AG08395 (cell line): ENCODE measurements around the gene PARD6B.
A peak's percentile ranks its signal among the peaks of the same experiment; 100 is the strongest.
"Not testable (repeated sequence)": the region's sequence is repeated elsewhere in the genome, so short reads cannot be mapped to it uniquely, and the experiment has no call there.

Source experiments
- DNase-seq: peaks from one replicate; pipeline ENCODE4 v3.0.0; 2012; ENCODE audit warnings: mixed read lengths, low spot score

Gene PARD6B

DNA sequence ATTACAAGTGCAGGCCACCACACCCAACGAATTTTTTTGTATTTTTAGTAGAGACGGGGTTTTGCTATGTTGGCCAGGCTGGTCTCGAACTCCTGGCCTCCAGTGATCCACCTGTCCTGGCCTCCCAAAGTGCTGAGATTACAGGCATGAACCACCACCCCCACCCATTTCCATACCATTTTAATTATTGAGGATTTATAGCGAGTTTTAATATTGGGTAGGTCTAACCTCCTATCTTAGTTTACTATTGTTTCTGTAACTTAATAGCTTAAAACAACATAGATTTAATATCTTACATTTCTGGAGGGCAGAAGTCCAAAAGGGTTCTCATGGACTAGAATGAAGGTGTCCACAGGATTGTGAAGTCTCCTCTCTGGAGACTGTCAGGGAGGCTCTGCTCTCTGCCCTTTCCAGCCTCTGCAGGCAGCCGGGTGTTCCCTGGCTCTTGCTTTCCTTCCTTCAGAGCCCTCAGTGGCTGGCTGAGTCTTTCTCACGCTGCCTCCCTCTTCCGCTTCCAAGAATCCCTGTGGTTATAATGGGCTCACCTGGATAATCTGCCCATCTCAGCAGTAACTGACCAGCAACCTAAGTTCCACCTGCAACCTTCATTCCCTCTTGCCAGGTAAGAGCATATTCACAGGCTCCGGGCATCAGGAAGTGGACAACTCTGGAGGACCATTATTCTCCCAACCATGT lies 44.9 kb downstream of the PARD6B start:
- DNase-seq = no peak

GRCh38 chr20:50777373-50777772 lies 46.0 kb downstream of the PARD6B start:
- DNase-seq = no peak

DNA sequence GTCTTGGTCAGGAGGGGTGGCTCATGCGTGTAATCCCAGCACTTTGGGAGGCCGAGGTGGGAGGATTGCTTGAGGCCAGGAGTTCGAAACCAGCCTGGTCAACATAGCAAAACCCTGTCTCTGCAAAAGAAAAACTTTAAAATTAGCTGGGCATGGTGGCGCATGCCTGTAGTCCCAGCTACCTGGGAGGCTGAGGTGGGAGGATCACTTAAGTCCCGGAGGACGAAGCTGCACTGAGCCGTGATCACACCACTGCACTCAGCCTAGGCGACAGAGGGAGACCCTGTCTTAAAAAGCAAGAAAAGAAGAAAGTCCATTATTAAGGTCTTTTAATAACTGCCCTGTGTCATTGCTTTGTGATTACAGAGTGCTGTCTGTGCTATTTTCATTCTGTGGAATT lies 47.6 kb downstream of the PARD6B start:
- DNase-seq = not testable (repeated sequence)

GRCh38 chr20:50783390-50783789 lies 52.0 kb downstream of the PARD6B start:
- DNase-seq = no peak

- DNase-seq = no peak
These were observed 52.5 kb downstream of the PARD6B start for GRCh38 chr20:50783903-50784302.

GRCh38 chr20:50784464-50784863 lies 53.1 kb downstream of the PARD6B start:
- no peak for DNase-seq

GRCh38 chr20:50786703-50787102 lies 55.3 kb downstream of the PARD6B start:
- no peak for DNase-seq

DNA sequence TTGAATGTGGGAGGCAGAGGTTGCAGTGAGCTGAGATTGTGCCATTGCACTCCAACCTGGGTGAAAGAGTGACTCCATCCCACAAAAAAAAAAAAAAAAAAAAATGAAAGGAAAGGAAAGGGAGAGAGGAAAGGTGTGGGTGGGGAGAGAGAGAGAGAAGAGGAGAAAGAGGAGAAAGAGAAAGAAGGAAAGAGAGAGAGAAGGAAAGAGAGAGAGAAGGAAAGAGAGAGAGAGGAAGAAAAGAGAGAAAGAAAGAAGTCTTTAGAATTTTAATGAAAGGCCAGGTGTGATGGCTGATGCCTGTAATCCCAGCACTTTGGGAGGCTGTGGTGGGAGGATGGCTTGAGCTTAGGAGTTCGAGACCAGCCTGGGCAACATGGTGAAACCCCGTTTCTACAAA lies 55.8 kb downstream of the PARD6B start:
- no peak for DNase-seq

DNA sequence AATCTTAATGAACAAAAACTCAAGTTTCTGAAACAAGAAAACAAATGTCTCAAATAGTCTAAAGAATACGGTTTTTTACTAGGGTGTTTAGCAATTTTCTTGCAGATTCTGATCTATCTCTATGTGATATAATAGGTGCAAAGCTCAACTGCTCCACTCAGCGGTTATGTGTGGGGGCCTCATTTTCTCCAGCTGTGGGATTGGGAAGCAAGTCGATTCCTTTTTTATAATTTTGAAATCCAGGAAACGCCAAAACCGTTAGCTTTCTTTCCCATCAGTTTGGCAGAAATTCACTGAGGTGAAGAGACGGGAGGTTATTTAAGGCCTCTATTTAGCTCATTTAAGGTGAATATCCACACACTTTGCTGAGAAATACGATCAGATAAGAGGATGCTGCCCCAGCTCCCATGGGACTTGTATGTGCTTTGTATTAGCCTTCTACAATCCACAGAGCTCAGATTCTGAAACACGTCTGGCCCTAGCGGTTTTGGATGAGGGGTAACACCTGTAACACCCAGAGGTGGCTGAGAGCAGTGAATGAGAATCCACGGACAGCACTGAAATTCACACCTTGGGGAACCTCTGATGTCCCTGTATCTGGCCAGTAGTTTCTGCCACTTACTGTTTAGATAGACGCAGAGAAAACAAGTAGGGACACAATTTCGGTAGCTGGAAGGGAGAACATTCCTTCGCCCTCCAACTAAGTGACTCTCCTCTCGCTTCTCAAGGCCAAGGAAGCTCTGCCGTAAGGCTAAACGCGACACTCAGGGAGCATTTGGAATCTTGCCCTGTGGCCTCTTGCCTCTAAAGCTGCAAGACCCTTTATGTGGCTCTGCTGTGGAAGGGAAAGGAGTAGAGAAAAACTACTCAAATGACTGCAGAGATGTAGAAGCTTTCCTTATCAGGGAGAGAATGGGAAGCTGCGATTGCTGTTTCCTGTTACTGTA lies 56.9 kb downstream of the PARD6B start:
- DNase-seq = peak; percentile 78

DNA sequence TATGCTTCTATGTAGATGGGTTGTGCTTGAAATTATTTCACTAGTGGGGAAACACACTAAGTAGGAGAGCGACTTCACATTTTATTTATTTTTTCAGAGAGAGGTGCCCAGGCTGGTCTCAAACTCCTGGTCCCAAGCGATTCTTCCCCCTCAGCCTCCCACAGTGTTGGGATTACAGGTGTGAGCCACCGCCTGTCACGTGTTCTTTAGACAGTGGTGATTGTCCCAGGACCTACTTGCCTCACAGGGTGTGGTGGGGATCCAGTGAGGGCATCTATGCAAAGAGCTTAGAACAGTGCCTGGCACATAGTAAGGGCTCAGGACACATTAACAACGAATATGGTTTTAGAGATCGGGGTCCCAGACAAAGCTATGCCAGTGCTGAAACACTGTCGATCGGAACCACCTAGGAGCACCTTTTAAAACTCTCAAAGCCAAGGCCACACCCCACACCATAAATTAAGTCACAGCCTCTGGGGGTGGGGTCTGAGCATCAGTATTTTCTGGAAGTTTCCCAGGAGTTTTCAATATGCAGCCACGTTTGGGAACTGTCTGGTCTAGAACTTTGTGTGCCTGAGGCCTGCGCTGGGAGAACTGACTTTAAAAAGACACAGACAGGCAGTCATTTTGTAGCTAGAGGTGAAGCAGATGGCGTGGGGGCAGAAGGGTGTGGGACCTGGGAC lies 58.7 kb downstream of the PARD6B start:
- DNase-seq = no peak

DNA sequence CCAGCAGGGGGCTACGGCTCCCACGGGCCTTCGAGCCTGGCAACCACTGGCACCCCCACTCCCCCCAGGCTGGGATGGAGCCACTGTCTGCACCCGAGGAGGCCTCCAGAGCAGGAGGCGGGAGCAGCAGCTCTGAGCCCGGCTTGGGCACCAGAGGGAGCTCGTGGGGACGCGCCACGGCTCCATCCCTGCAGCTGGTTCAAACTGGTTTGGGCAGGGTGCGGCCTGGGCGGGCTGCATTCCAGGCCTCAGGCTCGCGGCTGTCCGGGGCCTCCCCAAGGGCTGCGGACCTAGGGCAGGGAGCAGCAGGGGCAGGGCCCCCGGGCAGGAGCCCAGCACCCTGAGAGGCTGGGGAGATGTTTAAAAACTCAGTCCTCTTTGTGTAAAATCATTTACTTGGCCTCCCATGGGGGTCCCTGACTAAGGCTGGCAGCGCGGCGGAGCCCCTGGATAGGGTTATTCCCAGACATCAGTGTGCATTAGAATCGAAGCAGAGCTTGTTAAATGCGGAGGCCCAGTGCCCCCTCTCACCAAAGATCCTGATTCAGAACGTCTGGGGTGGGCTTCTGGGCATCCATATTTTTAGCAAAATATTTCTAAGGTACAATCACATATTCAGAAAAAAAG lies 59.4 kb downstream of the PARD6B start:
- DNase-seq = peak; percentile 93

GRCh38 chr20:50792708-50793574 lies 61.6 kb downstream of the PARD6B start:
- DNase-seq = no peak

GRCh38 chr20:50793575-50794016 lies 62.2 kb downstream of the PARD6B start:
- DNase-seq = not testable (repeated sequence)

DNA sequence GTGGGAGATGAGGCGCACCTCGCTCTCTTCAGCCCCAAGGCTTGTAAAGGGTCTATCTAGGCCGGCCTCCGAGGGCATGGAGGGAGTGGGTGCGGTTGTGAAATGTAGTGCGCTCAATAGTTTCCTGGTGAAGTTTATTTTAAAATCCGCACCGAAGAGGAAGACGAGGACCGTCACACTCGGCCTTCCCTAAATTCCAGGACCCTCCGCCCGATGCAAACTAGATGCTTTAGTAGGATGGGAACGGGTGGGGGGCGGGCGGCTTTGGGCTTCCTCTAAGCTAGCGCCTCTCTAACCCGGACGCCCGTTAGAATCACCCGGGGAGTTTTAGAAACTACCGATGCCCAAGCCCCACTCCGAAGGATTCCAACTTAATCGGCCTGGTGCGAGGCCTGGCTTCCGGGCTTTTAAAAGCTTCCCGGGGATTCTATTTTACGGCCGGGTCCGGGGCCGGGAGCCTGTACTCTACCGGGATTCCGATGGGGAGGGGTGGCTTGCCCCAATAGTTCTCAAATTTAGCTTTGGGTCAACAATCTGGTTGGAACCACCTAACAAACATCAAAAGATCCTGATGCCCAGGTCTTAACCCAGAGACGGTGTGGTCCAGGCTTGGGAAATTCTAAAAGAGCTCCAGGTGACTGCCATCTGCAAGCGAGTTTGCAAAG lies 62.9 kb downstream of the PARD6B start:
- DNase-seq = no peak

DNA sequence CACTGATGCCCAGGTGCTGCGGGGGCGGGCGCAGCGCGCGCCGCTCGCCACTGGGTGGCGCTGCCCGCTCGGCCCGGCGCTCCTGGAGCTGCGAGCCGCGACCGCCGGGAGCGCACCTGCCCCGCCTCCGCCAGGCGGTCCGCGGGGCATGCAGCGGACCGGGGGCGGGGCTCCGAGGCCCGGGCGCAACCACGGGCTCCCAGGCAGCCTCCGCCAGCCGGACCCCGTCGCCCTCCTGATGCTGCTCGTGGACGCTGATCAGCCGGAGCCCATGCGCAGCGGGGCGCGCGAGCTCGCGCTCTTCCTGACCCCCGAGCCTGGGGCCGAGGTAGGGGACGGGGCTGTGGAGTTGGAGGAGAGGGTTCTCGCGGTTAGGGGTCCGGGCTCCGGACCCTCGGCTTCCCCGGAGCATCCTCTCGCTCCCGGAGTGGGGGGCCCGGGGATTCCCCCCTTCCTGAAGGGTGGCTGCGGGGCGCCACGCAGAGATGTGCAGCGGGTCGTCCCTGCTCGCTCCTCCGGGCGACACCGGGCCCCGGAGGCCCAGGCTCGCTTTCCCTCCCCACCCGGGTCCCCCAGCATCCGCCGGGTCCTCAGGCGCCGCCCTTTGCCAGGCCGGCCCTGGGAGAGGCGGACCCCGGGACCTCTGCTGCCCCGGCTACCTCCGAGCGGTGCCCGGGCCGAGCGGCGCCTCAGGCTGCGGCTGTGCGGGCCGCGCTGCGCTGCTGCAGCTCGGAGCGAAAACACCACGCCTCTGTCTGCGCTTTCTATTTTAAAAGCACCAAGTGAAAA lies 63.7 kb downstream of the PARD6B start, which contains the start of gene BCAS4:
Gene BCAS4 (plus strand): TSS at position 216 of the 789 bp plus-strand sequence. CDS start 23 bp downstream, at position 239.
- peak; percentile 95 for DNase-seq

GRCh38 chr20:50797142-50797541 lies 65.8 kb downstream of the PARD6B start:
- no peak for DNase-seq

DNA sequence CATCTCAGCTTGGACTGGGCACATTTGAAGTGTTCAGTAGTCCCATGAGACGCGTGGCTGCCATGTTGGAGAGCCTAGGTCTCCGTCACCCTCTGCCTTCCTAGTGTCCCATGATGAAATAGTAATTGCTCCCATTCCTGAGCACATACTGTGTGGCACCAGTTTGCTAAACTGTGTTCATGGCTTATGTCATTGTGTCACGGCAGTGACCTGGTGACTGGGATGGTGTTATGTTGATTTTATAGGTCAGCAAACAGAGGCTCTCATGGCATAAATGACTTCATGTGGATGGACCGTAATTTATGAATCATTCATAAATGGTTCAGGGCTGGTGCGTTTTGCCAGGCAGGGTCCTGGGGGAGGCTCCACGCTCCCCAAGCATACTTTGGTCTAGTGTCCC lies 67.3 kb downstream of the PARD6B start:
- DNase-seq = no peak

- no peak for DNase-seq
These were observed 68.0 kb downstream of the PARD6B start for GRCh38 chr20:50799176-50799889.
